ENCODE measurements around the gene CYP17A1.

- TF ChIP-seq CTCF (IDR thresholded peaks at IDR 0.05): no peak
- TF ChIP-seq REST (IDR thresholded peaks at IDR 0.05; ENCODE audit: insufficient read depth in 1 of 2, low read depth in 2 of 2, low read length in 1 of 2): no peak
- TF ChIP-seq POLR2AphosphoS5 (IDR thresholded peaks at IDR 0.05; ENCODE audit: low read depth, low read length): no peak
- TF ChIP-seq SIN3A (IDR thresholded peaks at IDR 0.05; ENCODE audit: borderline replicate concordance, insufficient read depth, low read depth, low read length): no peak
- TF ChIP-seq TCF7L2 (IDR thresholded peaks at IDR 0.05; ENCODE audit: low read depth, low read length): no peak
Observed at GRCh38 chr10:102832248-102832647, 5.0 kb downstream of the CYP17A1 start.
